ENCODE results near the gene KRTAP4-11. TPM values are rescaled to one million over a fixed set of nuclear protein-coding genes. Genes with fewer than 3 reads are reported as not detected.
"Not testable (repeated sequence)": the region's sequence is repeated elsewhere in the genome, so short reads cannot be mapped to it uniquely, and the experiment has no call there.

KRTAP4-11 gene
- polyA plus RNA-seq, 1 of the 3 experiments (the other 2 are of a cell fraction) = not detected

- no peak for TF ChIP-seq RCOR1 (IDR thresholded peaks at IDR 0.05; ENCODE audit: low read length)
- TF ChIP-seq USF1 (IDR thresholded peaks at IDR 0.05; ENCODE audit: borderline replicate concordance, low read depth) = no peak; the same call in 1 of the 2 replicates
- no peak for TF ChIP-seq MEF2A (IDR thresholded peaks at IDR 0.05; ENCODE audit: borderline replicate concordance, low read depth)
- TF ChIP-seq GATA2 (CRISPR knock-in tag; IDR thresholded peaks at IDR 0.05) = no peak
- no peak for TF ChIP-seq SMC3 (IDR thresholded peaks at IDR 0.05; ENCODE audit: low read depth, low read length)
- no peak for TF ChIP-seq GABPA (IDR thresholded peaks at IDR 0.05; ENCODE audit: low read depth)
- TF ChIP-seq REST (IDR thresholded peaks at IDR 0.05; ENCODE audit: low read depth, low read length) = no peak
- no peak for TF ChIP-seq POLR2AphosphoS5 (IDR thresholded peaks at IDR 0.05; ENCODE audit: low read depth, low read length)
- TF ChIP-seq JUND (IDR thresholded peaks at IDR 0.05) = no peak
- TF ChIP-seq FOSL2 (IDR thresholded peaks at IDR 0.05; ENCODE audit: borderline replicate concordance, low read depth) = no peak
- Histone ChIP-seq H3F3A (replicated peaks; ENCODE audit: insufficient read depth) (no peaks in the 10 kb centered on the region), H3K9ac (no peak within 1 kb of the TSS), H3K9me2 (no peaks in the 10 kb centered on the region), H4K20me1 (ENCODE audit: insufficient read depth) (no peaks in the 10 kb centered on the region), H3K27me3 (ENCODE audit: insufficient read depth) (no peaks in the 10 kb centered on the region), H3K4me1 (ENCODE audit: control insufficient read depth in 1 of 2, insufficient read depth in 2 of 2, low read depth in 1 of 2, low read length in 1 of 2) (no peaks in the 10 kb centered on the region), H3K4me3 (ENCODE audit: low read depth in 2 of 2, low read length in 1 of 2) (no peak within 1 kb of the TSS), H3K36me3 (replicated peaks in 1 of 2; ENCODE audit: control insufficient read depth in 1 of 2, insufficient read depth in 2 of 2, low read length in 1 of 2) (no peaks in the 10 kb centered on the region), H3K4me2 (no peak within 1 kb of the TSS), H3K79me2 (ENCODE audit: insufficient read depth) (no peaks in the 10 kb centered on the region), H3K9me3 (0 out of 2 replicates have a peak, but pooled peaks cover 5% of the 10 kb centered on the region), H2AFZ (ENCODE audit: low read depth) (no peak within 1 kb of the TSS), H3K27ac (ENCODE audit: low read depth in 2 of 2, low read length in 1 of 2) (no peak within 1 kb of the TSS)
- no peak for DNase-seq
- WGBS (ENCODE audit: low lambda C conversion rate) = 15% methylated on average over 4 of the region's 6 CpGs
- POLR2A ChIA-PET = no interaction called here
- CTCF ChIA-PET = no interaction called here
These were observed 22.4 kb upstream of the KRTAP4-11 start, which contains the start of gene KRTAP4-6 for GRCh38 chr17:41140360-41141131. KRTAP4-6 (minus strand) TSS chr17:41140544; CDS start chr17:41140487, 57 bp downstream.

GRCh38 chr17:41139865-41140264, 21.7 kb upstream of the KRTAP4-11 start:
- H3K27me3 ChIP-seq (ENCODE audit: insufficient read depth); DNase-seq; H3F3A ChIP-seq (replicated peaks; ENCODE audit: insufficient read depth); H3K9ac ChIP-seq; H3K4me3 ChIP-seq (ENCODE audit: low read depth in 2 of 2, low read length in 1 of 2); H3K9me3 ChIP-seq; H3K27ac ChIP-seq (ENCODE audit: low read depth in 2 of 2, low read length in 1 of 2); H3K4me1 ChIP-seq (ENCODE audit: control insufficient read depth in 1 of 2, insufficient read depth in 2 of 2, low read depth in 1 of 2, low read length in 1 of 2); H3K79me2 ChIP-seq (ENCODE audit: insufficient read depth); H3K36me3 ChIP-seq (replicated peaks in 1 of 2; ENCODE audit: control insufficient read depth in 1 of 2, insufficient read depth in 2 of 2, low read length in 1 of 2); H4K20me1 ChIP-seq (ENCODE audit: insufficient read depth); H2AFZ ChIP-seq (ENCODE audit: low read depth); H3K9me2 ChIP-seq; CTCF ChIA-PET; POLR2A ChIA-PET; H3K4me2 ChIP-seq: not testable (repeated sequence)
- 32% methylated on average over 9 of the region's 12 CpGs for WGBS (ENCODE audit: low lambda C conversion rate)

Measured in SK-N-SH (cell line).